HG03045 (cell line): Measurements from ENCODE around the gene RALY.

ENCODE experiments used
- ATAC-seq: cut with Tn5 transposase; IDR thresholded peaks from one replicate; pipeline ENCODE4 v1.9.1; 2021; ENCODE audit warnings: mild to moderate bottlenecking, moderate library complexity; ENCODE audit not compliant: unreplicated experiment

Gene RALY

DNA sequence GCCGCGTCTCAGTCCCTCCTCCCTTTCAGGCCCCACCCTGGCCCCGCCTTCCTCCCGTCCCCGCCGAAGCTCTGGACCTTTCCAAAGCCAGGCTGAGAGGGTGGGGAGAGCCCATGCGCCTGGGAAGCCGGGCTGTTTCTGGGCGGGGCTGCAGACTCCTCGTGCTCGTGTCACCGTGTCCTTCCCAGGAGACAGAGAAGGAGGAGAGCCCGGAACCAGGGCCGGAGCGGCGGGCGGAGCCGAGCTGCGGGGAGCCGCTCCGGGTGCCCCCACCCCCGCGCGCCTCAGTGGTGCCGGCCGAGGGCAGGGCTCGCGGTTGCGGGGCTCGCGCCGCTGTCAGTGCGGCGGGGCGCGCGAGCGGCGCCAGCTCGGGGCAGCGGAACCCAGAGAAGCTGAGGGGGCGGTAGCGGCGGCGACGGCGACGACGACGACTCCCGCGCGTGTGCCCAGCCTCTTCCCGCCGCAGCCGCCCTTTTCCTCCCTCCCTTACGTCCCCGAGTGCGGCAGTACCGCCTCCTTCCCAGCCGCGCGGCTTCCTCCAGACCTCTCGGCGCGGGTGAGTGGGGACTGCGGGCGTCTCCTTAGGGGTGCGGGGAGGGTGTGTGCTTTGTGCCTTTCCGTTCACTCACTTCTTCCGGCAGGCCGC is at the start of gene RALY:
Gene RALY (plus strand): TSS at position 336 of the 646 bp plus-strand sequence. CDS start 78,164 bp downstream, outside the sequence.
- ATAC-seq = peak; percentile 69

GRCh38 chr20:33944914-33945313 is 48.8 kb upstream of the RALY start:
- no peak for ATAC-seq

GRCh38 chr20:33945391-33946081 is 48.2 kb upstream of the RALY start:
- ATAC-seq = no peak

DNA sequence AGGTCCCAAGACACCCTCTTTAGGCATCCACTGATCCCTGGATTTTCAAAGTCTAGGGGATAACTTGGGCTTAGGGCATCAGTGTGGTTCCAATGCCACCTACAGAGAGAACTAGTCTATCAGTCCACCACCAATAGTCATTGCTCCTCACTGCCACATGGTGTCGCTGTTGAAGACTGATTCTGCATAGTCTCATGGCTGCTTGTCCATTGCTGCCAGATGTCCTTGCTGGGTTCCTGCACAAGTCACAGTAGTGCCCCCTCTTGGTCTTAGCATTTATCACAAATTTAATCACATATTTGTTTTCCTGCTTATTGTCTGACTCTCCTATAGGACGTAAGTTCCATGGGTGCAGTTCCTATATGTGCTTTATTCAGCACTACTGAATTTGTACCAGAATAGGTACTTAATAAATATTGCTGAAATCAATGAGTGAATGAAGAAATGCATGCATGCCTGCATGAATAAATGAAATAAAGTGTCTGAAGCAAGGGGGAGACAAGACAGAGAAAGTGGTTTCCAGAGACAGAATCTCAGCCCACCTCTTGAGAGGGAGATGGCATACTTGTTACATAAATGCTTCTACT is 45.9 kb upstream of the RALY start:
- ATAC-seq = no peak

DNA sequence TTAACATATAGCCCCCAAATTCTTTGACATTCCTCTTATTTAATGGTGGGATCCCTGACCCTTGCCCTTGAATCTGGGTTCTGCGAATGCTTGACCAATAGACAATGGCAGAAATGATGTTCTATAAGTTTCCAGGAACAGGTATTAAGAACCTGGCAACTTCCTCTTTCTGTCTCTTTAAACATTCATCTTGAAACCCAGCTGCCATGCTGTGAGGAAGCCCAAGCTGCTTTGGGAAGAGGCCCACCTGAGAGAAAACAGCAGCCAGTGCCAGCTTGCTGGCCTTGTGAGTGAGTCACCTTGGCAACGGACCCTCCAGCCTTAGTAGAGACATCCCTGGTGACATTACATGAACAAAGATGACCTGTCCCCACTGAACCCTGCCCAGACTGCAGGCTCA is 45.2 kb upstream of the RALY start:
- no peak for ATAC-seq

- ATAC-seq = no peak
Measured at GRCh38 chr20:33951171-33951570, 42.5 kb upstream of the RALY start.

GRCh38 chr20:33954504-33954903 is 39.2 kb upstream of the RALY start:
- ATAC-seq = no peak

GRCh38 chr20:33963751-33964150 is 30.0 kb upstream of the RALY start:
- ATAC-seq = no peak

DNA sequence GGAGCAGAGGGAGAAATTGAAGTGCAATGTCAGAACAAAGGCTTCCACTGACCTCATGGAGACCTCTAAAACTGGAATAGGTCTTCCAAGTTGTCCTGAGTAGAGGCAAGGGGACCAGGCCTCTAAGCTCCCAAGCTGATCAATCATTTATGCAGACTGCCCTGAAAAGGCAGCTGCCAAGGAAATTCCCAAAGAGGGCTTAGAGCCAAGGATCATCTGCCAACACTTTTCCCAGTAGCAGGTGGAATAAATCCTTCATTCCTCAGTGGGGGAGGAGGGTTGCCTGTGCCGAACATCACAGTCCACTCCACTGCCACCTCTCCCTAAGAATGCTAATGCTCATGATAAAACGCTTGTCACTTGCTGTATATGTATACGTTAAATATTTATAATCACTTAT is 29.3 kb upstream of the RALY start:
- no peak for ATAC-seq

DNA sequence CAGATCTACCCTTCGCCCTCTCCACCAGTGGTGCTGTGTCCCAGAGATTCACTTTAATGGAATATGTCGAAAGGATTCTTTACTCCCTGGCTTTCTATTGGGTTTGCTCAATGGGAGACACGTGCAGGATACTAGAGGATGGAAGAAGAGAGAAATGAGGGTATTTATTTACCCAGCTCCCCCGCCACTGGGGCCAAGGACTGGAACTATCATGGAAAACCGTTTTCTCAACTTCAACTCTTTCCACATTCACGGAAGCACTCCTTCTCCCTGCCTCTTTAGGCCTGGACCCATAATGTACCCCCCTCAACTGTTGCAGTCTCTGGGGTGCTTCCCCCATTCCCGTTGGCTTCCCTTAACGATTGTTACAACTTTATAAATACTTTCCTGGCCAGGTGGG is 26.6 kb upstream of the RALY start:
- no peak for ATAC-seq

- ATAC-seq = no peak
Measured at GRCh38 chr20:33969563-33969962, 24.1 kb upstream of the RALY start.

DNA sequence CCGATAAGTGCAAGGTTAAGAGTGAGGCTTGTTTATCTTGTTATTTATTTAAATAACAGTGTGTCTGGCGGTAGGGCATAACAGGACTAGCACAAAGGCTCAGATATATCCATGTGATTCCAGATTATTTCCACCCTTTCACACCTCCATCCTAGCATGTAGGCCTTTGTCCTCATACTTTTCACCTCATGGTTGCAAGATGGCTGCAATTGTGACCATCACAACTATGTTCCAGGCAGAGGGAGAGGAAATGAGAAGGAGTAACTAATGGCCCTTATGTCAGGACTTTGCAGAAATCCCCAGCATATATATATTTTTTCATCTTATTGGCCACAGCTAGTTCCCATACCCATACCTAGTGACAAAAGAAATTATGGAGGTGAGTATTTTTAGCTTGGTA is 23.5 kb upstream of the RALY start:
- no peak for ATAC-seq

GRCh38 chr20:33971147-33971975 is 22.4 kb upstream of the RALY start:
- ATAC-seq = no peak

DNA sequence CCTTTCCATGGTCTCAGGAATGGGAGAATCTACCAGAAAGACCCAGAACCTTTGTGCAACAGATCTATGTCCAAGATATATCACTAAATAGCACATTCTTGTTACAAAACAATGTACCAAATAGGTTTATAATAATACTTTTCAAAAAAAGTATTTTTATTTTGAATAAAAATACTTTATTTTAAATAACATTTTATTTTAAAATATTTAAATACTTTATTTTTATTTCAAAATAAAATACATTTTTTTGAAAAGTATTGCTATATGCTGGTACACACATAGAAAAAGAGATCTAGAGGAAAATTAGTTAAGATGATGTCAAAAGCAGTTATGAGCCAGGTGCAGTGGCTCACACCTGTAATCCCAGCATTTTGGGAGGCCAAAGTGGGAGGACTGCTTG is 16.8 kb upstream of the RALY start:
- no peak for ATAC-seq

DNA sequence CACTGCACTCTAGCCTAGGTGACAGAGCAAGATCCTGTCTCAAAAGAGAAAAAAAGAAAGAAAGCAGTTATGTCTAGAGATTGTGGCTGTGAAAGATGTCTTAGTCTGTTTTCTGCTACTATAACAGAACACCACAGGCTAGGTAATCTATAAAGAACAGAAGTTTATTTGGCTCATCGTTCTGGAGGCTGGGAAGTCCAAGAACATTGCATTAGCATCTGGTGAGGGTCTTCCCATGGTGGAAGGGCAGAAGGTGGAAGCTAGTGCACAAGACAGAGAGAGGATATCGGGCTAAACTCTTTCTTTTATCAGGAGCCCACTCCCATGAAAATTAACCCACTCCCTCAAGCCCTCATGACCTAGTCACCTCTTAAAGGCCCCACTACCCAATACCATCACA is 16.2 kb upstream of the RALY start:
- no peak for ATAC-seq

- ATAC-seq = no peak
Measured at GRCh38 chr20:33979094-33979493, 14.6 kb upstream of the RALY start.

- no peak for ATAC-seq
Measured at GRCh38 chr20:33981347-33981746, 12.4 kb upstream of the RALY start.

DNA sequence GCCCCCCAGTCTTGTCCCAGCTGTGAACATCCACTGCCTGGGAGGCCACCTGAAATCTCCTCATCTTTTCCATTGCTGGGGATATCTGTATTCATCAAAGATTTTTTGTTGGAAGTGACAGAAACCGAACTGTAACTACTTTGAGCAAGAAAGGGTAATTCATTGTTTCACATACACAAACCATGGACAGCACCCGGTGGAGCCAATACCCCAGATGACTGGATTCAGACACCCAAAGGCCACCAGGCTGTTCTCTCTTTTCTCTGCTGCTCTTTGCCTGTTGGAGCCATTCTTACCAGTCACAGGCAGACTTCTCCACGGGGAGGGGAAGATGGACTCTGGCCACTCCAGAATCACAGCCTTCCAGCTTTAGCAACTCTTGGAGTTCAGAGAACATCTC is 11.7 kb upstream of the RALY start:
- no peak for ATAC-seq

- ATAC-seq = no peak
Measured at GRCh38 chr20:33983371-33983770, 10.3 kb upstream of the RALY start.

DNA sequence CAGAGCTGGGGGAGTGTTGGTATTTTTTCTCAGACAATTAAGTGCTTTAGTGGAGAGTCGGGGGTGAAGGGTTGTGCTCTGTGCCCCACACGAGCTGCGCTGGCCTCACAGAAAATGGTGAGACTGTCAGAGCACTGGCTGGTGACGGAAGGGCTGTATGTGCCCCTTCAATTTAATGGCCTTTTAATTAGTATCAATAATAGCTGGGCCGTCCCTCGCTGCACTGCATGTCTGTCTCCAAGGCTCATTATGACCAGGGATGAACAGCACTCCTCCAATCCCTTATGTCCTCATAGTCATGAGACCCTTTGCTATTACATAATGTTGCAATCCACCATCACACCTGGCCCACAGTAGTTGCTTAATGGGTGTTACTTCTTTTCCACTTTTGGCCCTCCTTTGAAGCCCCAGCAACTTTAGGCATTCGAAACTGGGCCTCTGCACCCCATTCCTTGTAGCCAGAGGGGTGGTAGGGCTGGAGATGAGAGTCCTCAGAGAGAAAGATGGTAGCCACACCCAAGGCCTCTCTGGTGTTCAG is 9.5 kb upstream of the RALY start:
- ATAC-seq = no peak

DNA sequence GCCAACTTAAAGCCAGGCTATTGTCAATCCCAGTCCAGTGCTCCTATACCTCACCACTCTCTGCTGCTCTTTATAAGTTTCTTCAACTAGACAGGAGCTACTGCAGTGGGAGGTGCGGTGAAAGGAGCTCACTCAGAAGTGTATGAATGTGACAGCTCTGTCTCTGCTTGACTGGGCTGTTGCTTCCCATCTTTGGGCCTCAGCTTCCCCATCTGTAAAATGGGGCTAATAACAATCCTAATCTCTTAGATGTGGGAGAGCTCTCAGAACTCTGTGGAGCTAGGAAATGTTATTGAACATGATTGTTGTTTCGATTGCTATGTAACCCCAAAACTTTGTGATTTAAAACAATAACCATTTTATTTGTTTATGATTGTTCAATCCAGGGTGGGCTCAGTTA is 8.4 kb upstream of the RALY start:
- no peak for ATAC-seq
